DOHH2 (cell line): Measurements from ENCODE around the gene APOBEC3B.
A peak's percentile ranks its signal among the peaks of the same experiment; 100 is the strongest.

Source experiments
- H3F3A ChIP-seq: fragments of 200-600 bp; sonication (generic), shearing (Covaris generic); 2 replicates; pipeline ENCODE4 v1.6.0; 2016; ENCODE audit warnings: antibody characterized with exemption, mild to moderate bottlenecking; ENCODE audit not compliant: control insufficient read depth, insufficient read depth
- H3K27ac ChIP-seq: fragments of 200-600 bp; sonication (generic); 2 replicates; pipeline ENCODE4 v1.5.1; 2014; ENCODE audit warnings: low read depth, mild to moderate bottlenecking, low read length, moderate library complexity
- H3K27me3 ChIP-seq: fragments of 200-600 bp; sonication (generic); 2 replicates; pipeline ENCODE4 v1.6.1; 2014; ENCODE audit warnings: mild to moderate bottlenecking, low read length, mixed read lengths; ENCODE audit not compliant: control insufficient read depth
- H3K36me3 ChIP-seq: fragments of 200-600 bp; sonication (generic); 2 replicates; pipeline ENCODE4 v1.6.1; 2014; ENCODE audit warnings: mild to moderate bottlenecking, low read length, moderate library complexity, mixed read lengths; ENCODE audit not compliant: control insufficient read depth
- H3K4me1 ChIP-seq: fragments of 200-600 bp; sonication (generic); 2 replicates; pipeline ENCODE4 v1.6.1; 2014; ENCODE audit warnings: mild to moderate bottlenecking, low read length, mixed read lengths; ENCODE audit not compliant: control insufficient read depth
- H3K4me2 ChIP-seq: fragments of 200-600 bp; sonication (generic); 2 replicates; pipeline ENCODE4 v1.6.0; 2014; ENCODE audit warnings: mild to moderate bottlenecking, low read length, moderate library complexity
- H3K4me3 ChIP-seq: fragments of 200-600 bp; sonication (generic); 2 replicates; pipeline ENCODE4 v1.5.1; 2014; ENCODE audit warnings: mild to moderate bottlenecking, low read length, mixed read lengths
- H3K79me2 ChIP-seq: fragments of 200-600 bp; sonication (generic); 2 replicates; pipeline ENCODE4 v1.6.1; 2014; ENCODE audit warnings: mild to moderate bottlenecking, low read length, mixed read lengths; ENCODE audit not compliant: control insufficient read depth
- H3K9me2 ChIP-seq: fragments of 200-600 bp; sonication (generic); replicated peaks from 2 replicates; pipeline ENCODE4 v1.6.1; 2014; ENCODE audit warnings: mild to moderate bottlenecking, low read length, mixed read lengths; ENCODE audit not compliant: control insufficient read depth
- H3K9me3 ChIP-seq: fragments of 200-600 bp; sonication (generic); 2 replicates; pipeline ENCODE4 v1.6.1; 2014; ENCODE audit warnings: antibody characterized with exemption, low read length, mixed read lengths; ENCODE audit not compliant: control insufficient read depth, insufficient read depth
- H4K20me1 ChIP-seq: fragments of 200-600 bp; sonication (generic); 2 replicates; pipeline ENCODE4 v1.6.0; 2014; ENCODE audit warnings: low read depth, mild to moderate bottlenecking, antibody characterized with exemption, low read length, moderate library complexity; ENCODE audit not compliant: control insufficient read depth, insufficient read depth
- TF ChIP-seq, protein P1 (sequence below): fragments of 200-600 bp; sonication (generic); IDR thresholded peaks from one replicate; pipeline ENCODE4 v1.5.1; 2014; ENCODE audit warnings: antibody characterized with exemption, mild to moderate bottlenecking, low read depth, low read length; ENCODE audit not compliant: poor library complexity, severe bottlenecking

The APOBEC3B gene

DNA sequence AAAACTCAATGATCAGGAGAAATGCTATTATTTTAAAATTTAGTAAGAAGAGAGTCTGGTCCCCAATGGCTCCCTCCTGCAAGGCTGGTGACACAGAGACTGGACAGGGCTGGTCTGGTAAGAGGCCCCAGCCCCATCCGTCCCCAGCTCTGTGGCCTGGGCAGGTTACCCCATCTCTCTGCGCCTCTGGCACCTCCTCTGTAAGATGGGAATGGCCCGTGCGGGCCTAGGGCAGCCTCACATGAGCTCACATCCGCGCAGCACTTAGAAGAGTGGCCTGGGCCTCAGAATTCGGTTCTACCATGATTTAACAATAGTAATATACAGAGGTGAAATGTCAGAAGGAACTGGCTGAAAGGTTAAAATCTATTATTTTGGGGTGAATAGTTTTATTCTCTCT lies 59.8 kb downstream of the APOBEC3B start:
- H3K36me3 ChIP-seq: no peaks in the 10 kb centered on the region
- no peaks in the 10 kb centered on the region for H3F3A ChIP-seq
- H3K4me2 ChIP-seq: peak overlapping the region; percentile 67
- H4K20me1 ChIP-seq: no peaks in the 10 kb centered on the region
- no peaks in the 10 kb centered on the region for H3K27me3 ChIP-seq
- peaks cover 26% of the 10 kb centered on the region for H3K4me1 ChIP-seq
- no peaks in the 10 kb centered on the region for H3K9me2 ChIP-seq
- no peak overlapping the region for H3K4me3 ChIP-seq
- no peak overlapping the region for H3K27ac ChIP-seq
- no peaks in the 10 kb centered on the region; the same call in 1 of the 2 replicates for H3K79me2 ChIP-seq
- TF ChIP-seq, protein P1, sequence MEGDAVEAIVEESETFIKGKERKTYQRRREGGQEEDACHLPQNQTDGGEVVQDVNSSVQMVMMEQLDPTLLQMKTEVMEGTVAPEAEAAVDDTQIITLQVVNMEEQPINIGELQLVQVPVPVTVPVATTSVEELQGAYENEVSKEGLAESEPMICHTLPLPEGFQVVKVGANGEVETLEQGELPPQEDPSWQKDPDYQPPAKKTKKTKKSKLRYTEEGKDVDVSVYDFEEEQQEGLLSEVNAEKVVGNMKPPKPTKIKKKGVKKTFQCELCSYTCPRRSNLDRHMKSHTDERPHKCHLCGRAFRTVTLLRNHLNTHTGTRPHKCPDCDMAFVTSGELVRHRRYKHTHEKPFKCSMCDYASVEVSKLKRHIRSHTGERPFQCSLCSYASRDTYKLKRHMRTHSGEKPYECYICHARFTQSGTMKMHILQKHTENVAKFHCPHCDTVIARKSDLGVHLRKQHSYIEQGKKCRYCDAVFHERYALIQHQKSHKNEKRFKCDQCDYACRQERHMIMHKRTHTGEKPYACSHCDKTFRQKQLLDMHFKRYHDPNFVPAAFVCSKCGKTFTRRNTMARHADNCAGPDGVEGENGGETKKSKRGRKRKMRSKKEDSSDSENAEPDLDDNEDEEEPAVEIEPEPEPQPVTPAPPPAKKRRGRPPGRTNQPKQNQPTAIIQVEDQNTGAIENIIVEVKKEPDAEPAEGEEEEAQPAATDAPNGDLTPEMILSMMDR: no peak
- H3K9me3 ChIP-seq: no peaks in the 10 kb centered on the region
